Trophoblast cell (in vitro differentiated cells and primary cell): ENCODE data around the gene U2AF1.
"Not testable (repeated sequence)": the region's sequence is repeated elsewhere in the genome, so short reads cannot be mapped to it uniquely, and the experiment has no call there.

Experiments
- DNase-seq, 2 donors: peaks; one replicate each; pipeline ENCODE4 v3.0.0-alpha.2; 2016
- H2AFZ ChIP-seq: 2 replicates; pipeline ENCODE4 v1.6.1; 2013; ENCODE audit warnings: low read length, moderate library complexity, mild to moderate bottlenecking; ENCODE audit not compliant: insufficient read depth, poor library complexity
- H2AK5ac ChIP-seq: 2 replicates; pipeline ENCODE4 v1.6.1; 2013; ENCODE audit warnings: mild to moderate bottlenecking, low read length
- H2BK120ac ChIP-seq: 2 replicates; pipeline ENCODE4 v1.6.1; 2013; ENCODE audit warnings: low read length, mild to moderate bottlenecking, moderate library complexity; ENCODE audit not compliant: insufficient read depth, poor library complexity
- H2BK12ac ChIP-seq: 2 replicates; pipeline ENCODE4 v1.6.1; 2013; ENCODE audit warnings: mild to moderate bottlenecking, low read length, moderate library complexity
- H2BK5ac ChIP-seq: 2 replicates; pipeline ENCODE4 v1.6.1; 2013; ENCODE audit warnings: low read length, low read depth, moderate library complexity, mild to moderate bottlenecking; ENCODE audit not compliant: poor library complexity
- H3K14ac ChIP-seq: 2 replicates; pipeline ENCODE4 v1.6.1; 2013; ENCODE audit warnings: mild to moderate bottlenecking, low read length
- H3K18ac ChIP-seq: 2 replicates; pipeline ENCODE4 v1.6.1; 2013; ENCODE audit warnings: mild to moderate bottlenecking, low read length
- H3K23ac ChIP-seq: 2 replicates; pipeline ENCODE4 v1.6.1; 2013; ENCODE audit warnings: low read length
- H3K27ac ChIP-seq: 2 replicates; pipeline ENCODE4 v1.5.1; 2013; ENCODE audit warnings: low read depth, mild to moderate bottlenecking, inconsistent platforms, low read length, moderate library complexity
- H3K27me3 ChIP-seq: 2 replicates; pipeline ENCODE4 v1.6.1; 2013; ENCODE audit warnings: inconsistent platforms, mild to moderate bottlenecking, low read length, moderate library complexity; ENCODE audit not compliant: insufficient read depth
- H3K36me3 ChIP-seq, 2 experiments: 1 replicate in 1 of 2; 2 replicates in 1 of 2; pipeline ENCODE4 v1.6.1; 2013; ENCODE audit warnings: low read length in 2 of 2, mild to moderate bottlenecking in 2 of 2, moderate library complexity in 1 of 2; ENCODE audit not compliant: insufficient read depth in 2 of 2, control insufficient read depth in 1 of 2
- H3K4ac ChIP-seq: 2 replicates; pipeline ENCODE4 v1.6.1; 2013; ENCODE audit warnings: low read depth, mild to moderate bottlenecking, low read length, moderate library complexity
- H3K4me1 ChIP-seq, 2 experiments: 1 replicate in 1 of 2; 2 replicates in 1 of 2; pipeline ENCODE4 v1.6.1; 2013; ENCODE audit warnings: low read length in 2 of 2, mild to moderate bottlenecking in 2 of 2, moderate library complexity in 1 of 2; ENCODE audit not compliant: insufficient read depth in 2 of 2, control insufficient read depth in 1 of 2
- H3K4me2 ChIP-seq: 2 replicates; pipeline ENCODE4 v1.6.1; 2013; ENCODE audit warnings: inconsistent platforms, mild to moderate bottlenecking, low read length, moderate library complexity
- H3K4me3 ChIP-seq: 2 replicates; pipeline ENCODE4 v1.5.1; 2013; ENCODE audit warnings: mild to moderate bottlenecking, low read depth, low read length, inconsistent platforms
- H3K79me1 ChIP-seq: one replicate; pipeline ENCODE4 v1.6.1; 2013; ENCODE audit warnings: low read length
- H3K79me2 ChIP-seq: 2 replicates; pipeline ENCODE4 v1.6.1; 2013; ENCODE audit warnings: low read length, mild to moderate bottlenecking; ENCODE audit not compliant: control insufficient read depth, insufficient read depth, poor library complexity
- H3K9ac ChIP-seq: 2 replicates; pipeline ENCODE4 v1.6.1; 2013; ENCODE audit warnings: mild to moderate bottlenecking, low read length
- H3K9me3 ChIP-seq: 2 replicates; pipeline ENCODE4 v1.6.1; 2013; ENCODE audit warnings: low read depth, mild to moderate bottlenecking, control low read depth, inconsistent platforms, low read length; ENCODE audit not compliant: insufficient read depth
- H4K12ac ChIP-seq: 2 replicates; pipeline ENCODE4 v1.6.1; 2013; ENCODE audit warnings: low read depth, mild to moderate bottlenecking, low read length, moderate library complexity
- H4K8ac ChIP-seq: 2 replicates; pipeline ENCODE4 v1.6.1; 2013; ENCODE audit warnings: low read depth, mild to moderate bottlenecking, low read length, moderate library complexity
- H4K91ac ChIP-seq: one replicate; pipeline ENCODE4 v1.6.1; 2013; ENCODE audit warnings: low read depth, mild to moderate bottlenecking, low read length, moderate library complexity
- WGBS: extraction: QIAGEN DNeasy Blood & Tissue Kit; methylation state at CpG from one replicate; pipeline ENCODE4 v1.1.7; 2013; ENCODE audit warnings: missing lambda C conversion rate; ENCODE audit not compliant: insufficient read length, insufficient coverage; ENCODE audit errors: extremely low coverage; 5-methylcytosine and 5-hydroxymethylcytosine counted together

U2AF1 gene

GRCh38 chr21:43108177-43108576, 807 bp upstream of the U2AF1 start:
- WGBS: no CpG with 5 or more reads among the region's 17 CpGs
- H3K4me1 ChIP-seq, H3K14ac ChIP-seq, H3K4me2 ChIP-seq, H3K27me3 ChIP-seq, H4K8ac ChIP-seq, H2AFZ ChIP-seq, H4K12ac ChIP-seq, H3K9me3 ChIP-seq, H3K9ac ChIP-seq, H3K18ac ChIP-seq, H2AK5ac ChIP-seq, H4K91ac ChIP-seq, H2BK5ac ChIP-seq, H3K4me3 ChIP-seq, H3K23ac ChIP-seq, H2BK12ac ChIP-seq, H3K36me3 ChIP-seq, H3K79me1 ChIP-seq, DNase-seq, H3K4ac ChIP-seq, H3K79me2 ChIP-seq, H3K27ac ChIP-seq, H2BK120ac ChIP-seq: not testable (repeated sequence)

GRCh38 chr21:43107794-43108137, 396 bp upstream of the U2AF1 start:
- not testable (repeated sequence) for H2AFZ ChIP-seq, H2AK5ac ChIP-seq, H3K14ac ChIP-seq, H3K4ac ChIP-seq, H3K23ac ChIP-seq, H4K8ac ChIP-seq, H3K9ac ChIP-seq, H3K4me3 ChIP-seq, H4K12ac ChIP-seq, H3K79me2 ChIP-seq, DNase-seq, H3K9me3 ChIP-seq, H3K18ac ChIP-seq, H3K27ac ChIP-seq, H3K36me3 ChIP-seq, H4K91ac ChIP-seq, H3K27me3 ChIP-seq, H2BK12ac ChIP-seq, H3K79me1 ChIP-seq, H3K4me2 ChIP-seq, H3K4me1 ChIP-seq, H2BK120ac ChIP-seq, H2BK5ac ChIP-seq
- no CpG with 5 or more reads among the region's 17 CpGs for WGBS

- H3K18ac ChIP-seq, H3K79me2 ChIP-seq, H3K9ac ChIP-seq, H3K9me3 ChIP-seq, H2BK12ac ChIP-seq, H3K4me1 ChIP-seq, H3K14ac ChIP-seq, DNase-seq, H3K79me1 ChIP-seq, H3K27me3 ChIP-seq, H3K4me3 ChIP-seq, H4K8ac ChIP-seq, H2AFZ ChIP-seq, H2BK5ac ChIP-seq, H2AK5ac ChIP-seq, H4K91ac ChIP-seq, H3K23ac ChIP-seq, H2BK120ac ChIP-seq, H4K12ac ChIP-seq, H3K36me3 ChIP-seq, H3K4ac ChIP-seq, H3K27ac ChIP-seq, H3K4me2 ChIP-seq: not testable (repeated sequence)
- no CpG with 5 or more reads among the region's 5 CpGs for WGBS
These were observed 2.7 kb downstream of the U2AF1 start for GRCh38 chr21:43104642-43105041.

DNA sequence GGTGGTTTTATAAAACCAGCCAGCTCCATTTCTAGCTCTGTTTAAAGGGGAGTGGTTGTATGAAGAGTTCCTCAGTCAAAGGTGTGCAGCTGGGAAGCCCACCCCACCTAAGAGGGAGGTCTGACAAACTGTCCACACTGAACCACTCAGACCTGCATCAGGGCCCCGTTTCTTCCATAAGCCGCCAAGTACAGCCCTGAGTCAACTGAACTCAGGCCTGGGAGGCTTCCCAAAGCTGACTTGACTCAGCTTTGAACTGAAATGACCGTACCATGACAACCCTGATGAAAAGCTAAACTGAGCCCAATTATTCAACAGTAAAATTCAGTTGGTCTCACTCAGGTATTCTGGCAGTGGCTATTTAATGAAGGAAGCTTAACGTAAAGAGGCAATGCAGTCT, 5.1 kb downstream of the U2AF1 start:
- H3K27ac ChIP-seq, H3K4me2 ChIP-seq, H4K8ac ChIP-seq, H2AK5ac ChIP-seq, H3K18ac ChIP-seq, H4K91ac ChIP-seq, H2BK12ac ChIP-seq, H2BK5ac ChIP-seq, H2AFZ ChIP-seq, H3K79me2 ChIP-seq, H4K12ac ChIP-seq, H3K14ac ChIP-seq, H3K4me1 ChIP-seq, H3K79me1 ChIP-seq, H3K9me3 ChIP-seq, DNase-seq, H3K4ac ChIP-seq, H3K36me3 ChIP-seq, H3K23ac ChIP-seq, H3K9ac ChIP-seq, H3K27me3 ChIP-seq, H2BK120ac ChIP-seq, H3K4me3 ChIP-seq: not testable (repeated sequence)
- no CpG with 5 or more reads among the region's 4 CpGs for WGBS

GRCh38 chr21:43101676-43102075, 5.7 kb downstream of the U2AF1 start:
- not testable (repeated sequence) for H2AFZ ChIP-seq, H4K8ac ChIP-seq, H3K36me3 ChIP-seq, H3K14ac ChIP-seq, H3K27ac ChIP-seq, H2BK12ac ChIP-seq, H2AK5ac ChIP-seq, H3K18ac ChIP-seq, H3K9me3 ChIP-seq, H3K79me1 ChIP-seq, H3K9ac ChIP-seq, DNase-seq, H2BK120ac ChIP-seq, H4K91ac ChIP-seq, H3K4me2 ChIP-seq, H3K4me3 ChIP-seq, H3K79me2 ChIP-seq, H3K4me1 ChIP-seq, H4K12ac ChIP-seq, H3K27me3 ChIP-seq, H2BK5ac ChIP-seq, H3K23ac ChIP-seq, H3K4ac ChIP-seq
- no CpG with 5 or more reads among the region's 5 CpGs for WGBS
